Heart left ventricle (tissue), 13 donors: ENCODE results near the gene DIP2C.

Source experiments
- POLR2A ChIP-seq, 2 donors: fragments of 450-650 bp; IDR thresholded peaks; one replicate each; pipeline ENCODE4 v1.6.1; 2017; ENCODE audit warnings: antibody characterized with exemption in 2 of 2, mild to moderate bottlenecking in 2 of 2, moderate library complexity in 2 of 2
- TF ChIP-seq, protein P1 (sequence below), 12 donors: fragments of 200-600 bp; sonication (generic) in 4 of 12; IDR thresholded peaks; one replicate each; pipeline versions ENCODE4 v1.5.0 to v1.8.0; 2018 to 2022; ENCODE audit warnings: antibody characterized with exemption in 12 of 12, mild to moderate bottlenecking in 5 of 12
- donor health status: ischemic (EF 13 %, LVEDD 7.1; RV severe dilation, severe dysfunction).
- donor health status: DM: no; HTN: yes; CAD: no.
- donor health status: DM: no; HTN: no; CAD: no.
- donor health status: ischemic (EF 25% LVEDD 6.9; RV normal size, moderate dysfunction).
- donor health status: ischemic (EF 25% LVEDD 5.7; RV mildly dilated, moderate dysfunction).
- donor health status: ischemic (EF 35%, LVEDD 5.7; RV mildly dilated, moderate dysfunction).
- donor health status: nonischemic (EF 11% LVEDD 7.7; RV severe dilation, severe dysfunction).
- donor health status: DM: yes; HTN: yes; CAD: no.
- donor health status: PGD.
- donor health status: ischemic (EF 29% LVEDD 5.4; RV normal size, mild dysfunction).
- donor health status: nonischemic (EF 23%, LVEDD 6.1; RV moderate dilation, normal function).

DNA sequence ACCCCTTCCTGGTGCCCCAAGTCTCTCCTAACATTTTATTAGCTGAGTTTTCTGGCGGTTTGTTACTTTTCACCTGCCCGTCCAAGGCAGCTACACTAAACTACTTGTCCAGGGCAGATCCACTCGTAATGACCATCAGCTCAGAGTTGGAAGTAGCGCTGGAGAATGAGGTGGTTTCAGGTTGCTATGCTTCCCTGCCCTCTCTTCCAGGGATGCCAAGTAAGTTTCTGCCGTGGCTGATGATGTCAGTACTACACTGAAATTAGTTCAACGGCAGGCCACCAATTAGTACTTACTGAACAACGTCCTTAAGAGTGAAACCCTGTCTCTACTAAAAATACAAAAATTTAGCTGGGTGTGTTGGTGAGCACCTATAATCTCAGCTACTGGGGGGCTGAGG is 55.2 kb downstream of the DIP2C start:
- no peak for TF ChIP-seq POLR2A (IDR thresholded peaks at IDR 0.05)
- TF ChIP-seq, protein P1, sequence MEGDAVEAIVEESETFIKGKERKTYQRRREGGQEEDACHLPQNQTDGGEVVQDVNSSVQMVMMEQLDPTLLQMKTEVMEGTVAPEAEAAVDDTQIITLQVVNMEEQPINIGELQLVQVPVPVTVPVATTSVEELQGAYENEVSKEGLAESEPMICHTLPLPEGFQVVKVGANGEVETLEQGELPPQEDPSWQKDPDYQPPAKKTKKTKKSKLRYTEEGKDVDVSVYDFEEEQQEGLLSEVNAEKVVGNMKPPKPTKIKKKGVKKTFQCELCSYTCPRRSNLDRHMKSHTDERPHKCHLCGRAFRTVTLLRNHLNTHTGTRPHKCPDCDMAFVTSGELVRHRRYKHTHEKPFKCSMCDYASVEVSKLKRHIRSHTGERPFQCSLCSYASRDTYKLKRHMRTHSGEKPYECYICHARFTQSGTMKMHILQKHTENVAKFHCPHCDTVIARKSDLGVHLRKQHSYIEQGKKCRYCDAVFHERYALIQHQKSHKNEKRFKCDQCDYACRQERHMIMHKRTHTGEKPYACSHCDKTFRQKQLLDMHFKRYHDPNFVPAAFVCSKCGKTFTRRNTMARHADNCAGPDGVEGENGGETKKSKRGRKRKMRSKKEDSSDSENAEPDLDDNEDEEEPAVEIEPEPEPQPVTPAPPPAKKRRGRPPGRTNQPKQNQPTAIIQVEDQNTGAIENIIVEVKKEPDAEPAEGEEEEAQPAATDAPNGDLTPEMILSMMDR (IDR thresholded peaks at IDR 0.05), result no peak
